Type B pancreatic cell (in vitro differentiated cells): Measurements from ENCODE around the gene CDC6. TPM values are rescaled to one million over a fixed set of nuclear protein-coding genes. Genes with fewer than 3 reads are reported as not detected.

ENCODE experiments used
- DNase-seq: peaks from one replicate; pipeline ENCODE4 v3.0.0; 2021; ENCODE audit warnings: mixed read lengths; ENCODE audit not compliant: unreplicated experiment; ENCODE audit errors: extremely low spot score
- H3K27ac Mint-ChIP-seq: 2 replicates; pipeline ENCODE4 v1.8.0; 2021; ENCODE audit warnings: mild to moderate bottlenecking, mixed read lengths
- H3K27me3 Mint-ChIP-seq: 2 replicates; pipeline ENCODE4 v1.8.0; 2021; ENCODE audit warnings: mixed read lengths
- H3K36me3 Mint-ChIP-seq: 2 replicates; pipeline ENCODE4 v1.8.0; 2021; ENCODE audit warnings: mixed read lengths
- H3K4me1 Mint-ChIP-seq: one replicate; pipeline ENCODE4 v1.8.0; 2021; ENCODE audit warnings: mixed read lengths; ENCODE audit not compliant: unreplicated experiment
- H3K4me3 Mint-ChIP-seq: 2 replicates; pipeline ENCODE4 v1.8.0; 2021; ENCODE audit warnings: mild to moderate bottlenecking, mixed read lengths
- H3K9me3 Mint-ChIP-seq: 2 replicates; pipeline ENCODE4 v1.8.0; 2021; ENCODE audit warnings: mixed read lengths
- total RNA-seq: library from RNA; stranded (reverse); gene quantifications from 2 replicates; pipeline ENCODE4 v1.2.1, GENCODE V29; 2021; ENCODE audit warnings: low replicate concordance
- TF ChIP-seq, protein P1 (sequence below): fragments of 200-600 bp; sonication (generic); conservative IDR thresholded peaks from 2 replicates; pipeline ENCODE4 v1.5.0; 2021; ENCODE audit warnings: antibody characterized with exemption, mild to moderate bottlenecking

Gene CDC6
- total RNA-seq, 1 donor from 2014 or later, result 50.3 TPM

DNA sequence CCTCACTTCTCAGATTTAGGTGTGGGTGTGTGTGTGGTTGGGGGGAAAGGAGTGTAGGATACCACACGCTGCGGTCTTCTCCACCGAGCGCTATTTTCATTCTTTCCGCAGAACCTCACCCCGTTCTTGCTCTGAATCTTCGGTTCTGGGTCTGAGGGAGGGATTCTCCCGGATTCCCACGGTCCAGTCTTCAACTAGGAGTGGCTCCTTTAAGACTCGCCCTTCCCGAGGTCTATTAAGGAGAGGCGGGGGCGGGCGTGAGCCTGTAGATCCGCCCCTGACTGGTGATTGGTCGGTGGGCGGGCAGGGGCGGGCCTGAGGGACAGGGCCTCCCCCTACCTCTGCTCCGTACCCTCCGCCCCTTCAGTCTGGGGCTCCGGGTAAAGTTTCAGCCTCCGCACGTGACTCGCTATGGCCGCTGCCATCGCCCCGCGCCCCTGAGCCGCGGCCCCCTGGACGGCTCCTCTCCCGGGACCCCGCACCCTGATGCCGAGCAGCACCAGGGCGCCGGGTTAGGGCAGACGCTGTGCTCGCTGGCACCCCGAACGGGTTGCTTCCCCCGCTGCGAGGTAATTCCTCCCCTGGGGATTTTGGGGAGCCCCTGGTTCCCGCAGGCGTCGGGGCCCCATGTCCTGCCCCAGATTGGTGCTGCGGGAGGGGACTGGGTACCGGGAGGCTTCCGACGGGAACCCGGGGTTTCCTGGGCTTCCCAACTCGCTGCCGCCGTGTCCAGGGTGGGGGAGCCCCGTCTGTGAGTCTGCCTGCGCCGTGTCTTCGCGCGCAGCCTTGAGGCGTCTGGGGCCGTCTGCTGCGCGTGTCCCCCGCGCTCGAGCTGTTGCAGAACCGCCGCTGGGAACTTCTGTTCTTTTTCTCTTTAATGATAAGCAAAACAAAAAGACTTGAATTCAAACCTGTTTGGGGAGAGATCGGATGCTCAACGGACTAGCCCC lies 30.5 kb downstream of the CDC6 start:
- peaks cover 78% of the 10 kb centered on the region for H3K4me1 Mint-ChIP-seq
- no peaks in the 10 kb centered on the region for H3K36me3 Mint-ChIP-seq

DNA sequence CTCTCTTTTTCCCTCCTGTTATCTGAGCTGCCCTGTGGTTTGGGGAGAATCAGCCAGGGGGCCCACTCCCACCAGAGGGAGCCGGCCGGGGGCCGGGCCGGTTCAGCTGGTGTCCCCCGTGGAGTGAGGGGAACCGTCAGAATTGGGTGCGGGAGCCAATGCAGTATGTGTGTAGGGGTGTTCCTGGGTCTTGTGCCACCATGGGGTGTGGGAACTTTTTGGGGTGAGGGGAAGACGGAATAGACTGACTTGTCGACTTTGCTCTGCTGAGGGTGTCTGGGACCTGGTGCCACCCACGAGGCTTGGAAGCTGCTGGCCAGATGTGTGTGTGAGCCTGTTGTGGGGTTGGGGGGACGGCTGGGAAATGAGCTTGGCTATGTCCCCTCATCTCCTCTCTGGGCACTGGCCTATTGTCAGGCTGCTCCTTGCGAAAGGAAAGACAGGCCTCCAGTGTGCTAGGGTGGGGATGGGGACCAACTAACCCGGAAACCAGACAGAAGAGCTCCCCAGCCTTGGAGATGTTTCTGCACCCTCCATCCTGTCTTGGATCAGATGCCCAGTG lies 31.2 kb downstream of the CDC6 start:
- no peaks in the 10 kb centered on the region for H3K36me3 Mint-ChIP-seq
- no peak for DNase-seq
- H3K27me3 Mint-ChIP-seq, result no peaks in the 10 kb centered on the region
- peaks cover 74% of the 10 kb centered on the region for H3K4me1 Mint-ChIP-seq
- peak overlapping the region; percentile 90 for H3K4me3 Mint-ChIP-seq
- H3K27ac Mint-ChIP-seq, result peak overlapping the region; percentile 42
- TF ChIP-seq, protein P1, sequence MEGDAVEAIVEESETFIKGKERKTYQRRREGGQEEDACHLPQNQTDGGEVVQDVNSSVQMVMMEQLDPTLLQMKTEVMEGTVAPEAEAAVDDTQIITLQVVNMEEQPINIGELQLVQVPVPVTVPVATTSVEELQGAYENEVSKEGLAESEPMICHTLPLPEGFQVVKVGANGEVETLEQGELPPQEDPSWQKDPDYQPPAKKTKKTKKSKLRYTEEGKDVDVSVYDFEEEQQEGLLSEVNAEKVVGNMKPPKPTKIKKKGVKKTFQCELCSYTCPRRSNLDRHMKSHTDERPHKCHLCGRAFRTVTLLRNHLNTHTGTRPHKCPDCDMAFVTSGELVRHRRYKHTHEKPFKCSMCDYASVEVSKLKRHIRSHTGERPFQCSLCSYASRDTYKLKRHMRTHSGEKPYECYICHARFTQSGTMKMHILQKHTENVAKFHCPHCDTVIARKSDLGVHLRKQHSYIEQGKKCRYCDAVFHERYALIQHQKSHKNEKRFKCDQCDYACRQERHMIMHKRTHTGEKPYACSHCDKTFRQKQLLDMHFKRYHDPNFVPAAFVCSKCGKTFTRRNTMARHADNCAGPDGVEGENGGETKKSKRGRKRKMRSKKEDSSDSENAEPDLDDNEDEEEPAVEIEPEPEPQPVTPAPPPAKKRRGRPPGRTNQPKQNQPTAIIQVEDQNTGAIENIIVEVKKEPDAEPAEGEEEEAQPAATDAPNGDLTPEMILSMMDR, result peak; percentile 23
- H3K9me3 Mint-ChIP-seq, result no peaks in the 10 kb centered on the region

More for the DNA sequence above, 30.5 kb downstream of the CDC6 start:
- H3K9me3 Mint-ChIP-seq, result no peaks in the 10 kb centered on the region
- no peaks in the 10 kb centered on the region for H3K27me3 Mint-ChIP-seq
- DNase-seq, result peak; percentile 94
- TF ChIP-seq, protein P1, result no peak
- H3K27ac Mint-ChIP-seq, result peak overlapping the region; percentile 95
- peak overlapping the region; percentile 90 for H3K4me3 Mint-ChIP-seq

DNA sequence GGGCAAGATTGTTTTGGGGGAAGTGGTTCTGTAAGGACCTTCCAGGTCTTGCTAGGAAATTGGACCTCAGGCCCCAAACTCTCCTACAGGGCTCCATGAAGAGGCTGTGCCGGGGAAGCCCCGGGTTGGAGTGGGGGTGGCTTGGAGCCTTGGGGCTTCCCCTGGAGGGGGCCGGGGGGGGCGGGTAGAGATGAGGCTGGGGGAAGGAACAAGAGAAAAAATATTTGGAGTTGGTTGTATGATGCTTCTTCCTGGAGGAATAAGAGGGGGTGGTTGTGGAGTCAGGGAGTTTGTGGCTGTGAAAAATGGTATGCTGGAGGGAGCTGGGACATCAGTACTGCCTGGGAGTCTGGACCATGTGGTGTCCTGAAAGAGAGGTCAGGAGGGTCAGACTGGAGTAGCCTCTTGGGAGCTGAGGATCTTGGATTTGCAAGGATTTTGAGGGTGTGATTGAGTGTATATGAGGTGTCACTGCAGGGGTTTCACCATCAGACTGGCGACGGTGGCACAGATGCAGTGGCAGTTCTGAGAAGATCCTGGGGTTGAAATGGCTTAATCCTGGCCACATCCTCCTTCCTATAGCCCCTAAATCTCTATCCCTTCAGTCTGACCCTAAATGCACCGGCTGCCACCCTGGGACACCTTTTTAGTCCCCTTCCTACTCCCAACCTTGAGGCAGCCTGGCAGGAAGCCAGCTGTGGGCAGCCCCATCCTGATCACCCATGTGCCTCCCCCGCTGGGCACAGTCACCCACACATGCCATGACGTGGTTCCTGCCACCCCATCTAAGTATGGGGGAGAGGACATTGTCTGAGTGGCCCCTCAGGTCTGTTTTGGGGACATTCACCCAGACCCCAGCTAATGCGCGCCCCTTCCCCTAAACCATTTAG lies 32.2 kb downstream of the CDC6 start:
- TF ChIP-seq, protein P1, result no peak
- DNase-seq, result no peak
- Mint-ChIP-seq H3K27me3 (no peaks in the 10 kb centered on the region), H3K36me3 (no peaks in the 10 kb centered on the region), H3K4me3 (peak overlapping the region; percentile 90), H3K9me3 (no peaks in the 10 kb centered on the region), H3K27ac (no peak overlapping the region), H3K4me1 (peaks cover 69% of the 10 kb centered on the region)

DNA sequence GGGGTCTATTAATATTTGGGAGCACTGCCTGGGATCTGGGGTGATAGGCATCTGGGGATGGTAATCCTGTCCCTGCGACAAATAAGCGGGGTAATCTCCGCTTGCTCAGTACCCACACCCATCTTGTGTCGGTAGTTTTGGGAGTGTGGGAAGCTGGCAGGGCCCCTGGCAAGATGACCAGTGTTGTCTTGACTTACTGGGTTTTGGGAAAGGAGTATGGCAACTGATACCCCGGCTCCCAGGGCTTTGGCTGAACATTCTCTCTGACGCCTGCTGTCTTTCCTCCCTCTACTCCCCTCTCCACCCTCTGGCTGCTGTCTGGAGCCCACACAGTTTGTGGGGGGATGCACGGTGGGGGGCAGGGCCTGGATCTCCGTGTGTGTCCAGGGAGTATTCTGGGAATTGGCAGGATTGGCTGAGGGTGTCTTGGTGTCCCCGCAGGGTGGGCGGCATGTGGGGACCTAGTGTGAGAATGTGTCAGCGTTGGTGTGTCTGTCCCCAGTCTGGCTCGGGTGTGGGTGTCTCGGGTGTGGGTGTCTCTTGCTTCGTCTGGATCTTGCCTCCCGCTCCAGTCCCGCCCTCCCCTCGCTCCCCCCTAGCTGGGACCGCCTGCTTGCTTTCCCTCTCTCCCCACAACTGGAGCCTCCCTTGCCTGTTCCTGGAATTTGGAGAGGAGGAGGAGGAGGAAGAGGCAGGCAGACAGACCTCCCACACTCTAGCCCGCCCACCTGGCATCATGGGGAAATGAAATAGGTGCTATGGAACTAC lies 33.3 kb downstream of the CDC6 start:
- H3K27ac Mint-ChIP-seq, result no peak overlapping the region
- H3K4me1 Mint-ChIP-seq, result peaks cover 63% of the 10 kb centered on the region
- H3K36me3 Mint-ChIP-seq, result no peaks in the 10 kb centered on the region
- no peak for DNase-seq
- TF ChIP-seq, protein P1, result no peak
- H3K27me3 Mint-ChIP-seq, result no peaks in the 10 kb centered on the region
- no peaks in the 10 kb centered on the region for H3K9me3 Mint-ChIP-seq
- H3K4me3 Mint-ChIP-seq, result peak overlapping the region; percentile 90

DNA sequence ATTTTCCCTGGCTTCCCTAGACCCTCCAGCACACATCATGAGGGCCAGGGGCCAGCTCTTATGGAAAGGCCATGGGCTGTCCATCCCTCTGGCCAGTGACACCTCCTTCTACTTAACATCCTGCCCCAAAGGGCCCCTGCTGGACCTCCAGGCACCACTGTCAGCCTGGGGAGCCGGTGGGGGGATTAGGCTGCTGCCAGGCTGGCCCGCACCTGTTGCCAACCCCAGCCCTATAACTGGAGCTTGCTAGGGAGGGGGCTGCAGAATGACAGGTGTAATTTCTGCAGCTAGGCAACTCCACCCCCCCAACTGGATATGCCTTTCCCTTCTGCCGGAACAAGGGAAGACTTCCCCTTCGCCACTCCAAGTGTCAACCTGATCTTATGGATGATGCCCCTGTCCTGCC lies 33.8 kb downstream of the CDC6 start:
- H3K9me3 Mint-ChIP-seq, result no peaks in the 10 kb centered on the region
- peaks cover 61% of the 10 kb centered on the region for H3K4me1 Mint-ChIP-seq
- H3K27me3 Mint-ChIP-seq, result no peaks in the 10 kb centered on the region
- TF ChIP-seq, protein P1, result no peak
- no peaks in the 10 kb centered on the region for H3K36me3 Mint-ChIP-seq
- no peak for DNase-seq
- no peak overlapping the region for H3K4me3 Mint-ChIP-seq
- H3K27ac Mint-ChIP-seq, result no peak overlapping the region
